Endothelial cell of umbilical vein (primary cell): ENCODE data around the gene CDKN3. TPM values are rescaled to one million over a fixed set of nuclear protein-coding genes. Genes with fewer than 3 reads are reported as not detected.

Source experiments
- BruUV-seq: library from RNA; stranded (reverse); fragments of 400-500 nt; replicated peaks from 2 replicates; lab custom pipeline; 2021; lab: Mats Ljungman, UMichigan
- CTCF ChIA-PET: fragments of 300-600, 350-600 bp; sonication (Branson Sonifier 250); formaldehyde crosslinking; loops from one replicate; lab custom pipeline; 2021; ENCODE audit warnings: antibody characterized with exemption, inconsistent platforms; lab: Charles Lee
- POLR2A ChIA-PET: fragments of 300-600, 350-600 bp; sonication (Branson Sonifier 250); formaldehyde crosslinking; loops from one replicate; lab custom pipeline; 2021; ENCODE audit warnings: antibody characterized with exemption, inconsistent platforms; lab: Charles Lee
- DNase-seq: peaks from one replicate; pipeline ENCODE4 v3.0.0-alpha.2; 2011; ENCODE audit warnings: low read depth, low spot score
- FAIRE-seq: peaks from 2 replicates; lab custom pipeline; 2011; peaks lifted over from hg19 to GRCh38; lab: Jason Lieb, UNC
- H2AFZ ChIP-seq: 2 replicates; pipeline ENCODE4 v1.6.0; 2012; ENCODE audit warnings: low read depth, low read length, control low read depth, inconsistent platforms
- H3K27ac ChIP-seq: 2 replicates; pipeline ENCODE4 v1.5.1; 2011; ENCODE audit warnings: low read depth, mild to moderate bottlenecking, control low read depth, low read length, moderate library complexity; ENCODE audit not compliant: insufficient read depth
- H3K27me3 ChIP-seq, 2 experiments: 2 replicates each; pipeline versions ENCODE4 v1.6.0 to v1.6.1; 2011; ENCODE audit warnings: low read length in 2 of 2, mixed read lengths in 1 of 2; ENCODE audit not compliant: control insufficient read depth in 2 of 2, insufficient read depth in 2 of 2
- H3K36me3 ChIP-seq, 2 experiments: 2 replicates in 1 of 2; 3 replicates in 1 of 2; pipeline ENCODE4 v1.5.1; 2011; ENCODE audit warnings: low read length in 2 of 2, mild to moderate bottlenecking in 1 of 2, moderate library complexity in 1 of 2; ENCODE audit not compliant: control insufficient read depth in 2 of 2, insufficient read depth in 2 of 2; ENCODE audit errors: extremely low read depth in 1 of 2
- H3K4me1 ChIP-seq: 3 replicates; pipeline ENCODE4 v1.5.1; 2011; ENCODE audit warnings: mild to moderate bottlenecking, low read length; ENCODE audit not compliant: control insufficient read depth, insufficient read depth; ENCODE audit errors: extremely low read depth
- H3K4me2 ChIP-seq: 2 replicates; pipeline ENCODE4 v1.6.1; 2011; ENCODE audit warnings: low read length, control low read depth, mixed read lengths; ENCODE audit not compliant: insufficient read depth
- H3K4me3 ChIP-seq, 3 experiments: fragments of 200-600 bp in 1 of 3; sonication (generic), shearing (Covaris generic) in 1 of 3; replicated peaks in 1 of 3; 2 replicates each; pipeline ENCODE4 v1.5.1; 2011 to 2016; ENCODE audit warnings: control low read depth in 3 of 3, low read length in 3 of 3, mild to moderate bottlenecking in 2 of 3, inconsistent platforms in 1 of 3, low read depth in 1 of 3, moderate library complexity in 1 of 3; ENCODE audit not compliant: insufficient read depth in 1 of 3
- H3K79me2 ChIP-seq: 2 replicates; pipeline ENCODE4 v1.6.0; 2012; ENCODE audit warnings: low read length, inconsistent platforms; ENCODE audit not compliant: control insufficient read depth, insufficient read depth
- H3K9ac ChIP-seq: replicated peaks from 2 replicates; pipeline ENCODE3; 2011; ENCODE audit warnings: low read length, control low read depth; ENCODE audit not compliant: insufficient read depth; ENCODE audit errors: extremely low read depth
- H3K9me1 ChIP-seq: replicated peaks from 3 replicates; pipeline ENCODE4 v1.6.0; 2011; ENCODE audit warnings: mild to moderate bottlenecking, low read length; ENCODE audit not compliant: control insufficient read depth, insufficient read depth; ENCODE audit errors: extremely low read depth
- H3K9me3 ChIP-seq: replicated peaks from 2 replicates; pipeline ENCODE4 v1.5.1; 2012; ENCODE audit warnings: low read length, inconsistent platforms; ENCODE audit not compliant: control insufficient read depth, insufficient read depth
- H4K20me1 ChIP-seq: replicated peaks from 2 replicates; pipeline ENCODE3; 2011; ENCODE audit warnings: mild to moderate bottlenecking, low read length; ENCODE audit not compliant: control insufficient read depth, insufficient read depth; ENCODE audit errors: extremely low read depth
- EZH2 ChIP-seq: IDR thresholded peaks from 2 replicates; pipeline ENCODE4 v1.6.1; 2012; ENCODE audit warnings: borderline replicate concordance, low read depth, mild to moderate bottlenecking, moderate library complexity, low read length, inconsistent platforms; ENCODE audit not compliant: severe bottlenecking
- FOS ChIP-seq: IDR thresholded peaks from 2 replicates; pipeline ENCODE4 v1.6.1; 2011; ENCODE audit warnings: mild to moderate bottlenecking, low read length, moderate library complexity, borderline replicate concordance; ENCODE audit not compliant: insufficient read depth
- GATA2 ChIP-seq: IDR thresholded peaks from 2 replicates; pipeline ENCODE4 v1.7.0; 2011; ENCODE audit warnings: low read depth, mild to moderate bottlenecking, moderate library complexity, mixed read lengths, low read length; ENCODE audit not compliant: insufficient read length, insufficient read depth
- JUN ChIP-seq: IDR thresholded peaks from 2 replicates; pipeline ENCODE4 v1.6.1; 2011; ENCODE audit warnings: borderline replicate concordance, low read depth; ENCODE audit not compliant: insufficient read length, insufficient read depth
- MYC ChIP-seq: IDR thresholded peaks from one replicate; pipeline ENCODE4 v1.6.1; 2011; ENCODE audit warnings: mild to moderate bottlenecking, low read depth, low read length
- POLR2A ChIP-seq: IDR thresholded peaks from 2 replicates; pipeline ENCODE4 v1.6.1; 2012; ENCODE audit warnings: low read depth, mild to moderate bottlenecking, control low read depth, low read length
- POLR2AphosphoS5 ChIP-seq: IDR thresholded peaks from 2 replicates; pipeline ENCODE4 v1.6.1; 2012; ENCODE audit warnings: low read depth, mild to moderate bottlenecking, control low read depth, low read length, moderate library complexity; ENCODE audit not compliant: insufficient read depth
- dilution Hi-C: fragments of 300-500 bp; cut with MboI; formaldehyde crosslinking; loops from one replicate; pipeline ENCODE4 v1.15.0; 2019; ENCODE audit warnings: low sequenced_read_pairs; ENCODE audit not compliant: extremely low pct_ligation_motif_present
- intact Hi-C: fragments of 100-400 bp; cut with micrococcal nuclease; formaldehyde crosslinking; loops from one replicate; pipeline ENCODE4 v1.10.0; 2022
- polyA plus RNA-seq, 4 experiments: library from polyadenylated mRNA; depleted of rRNA in 3 of 4; stranded (reverse) in 3 of 4; unstranded in 1 of 4; fragments of >200 nt; gene quantifications; 2 replicates each; pipeline versions ENCODE4 v1.2.1 to v1.2.3, GENCODE V29; 2011 to 2012; ENCODE audit warnings: missing spikeins in 1 of 4
- total RNA-seq: library from RNA; stranded (reverse); gene quantifications from 2 replicates; pipeline ENCODE4 v1.2.3, GENCODE V29; 2021
- TF ChIP-seq, protein P1 (sequence below), 2 donors: IDR thresholded peaks; 1 replicate in 1 of 2; 2 replicates in 1 of 2; pipeline ENCODE4 v1.5.1; 2011; ENCODE audit warnings: low read length in 2 of 2, mild to moderate bottlenecking in 2 of 2, moderate library complexity in 2 of 2, control low read depth in 1 of 2, inconsistent platforms in 1 of 2, low read depth in 1 of 2; ENCODE audit not compliant: insufficient read depth in 1 of 2; ENCODE audit errors: extremely low read depth in 1 of 2
- TF ChIP-seq, protein P2 (sequence below): IDR thresholded peaks from 2 replicates; pipeline ENCODE4 v1.6.1; 2011; ENCODE audit not compliant: insufficient read depth, insufficient read length

CDKN3 gene
- total and polyA plus RNA-seq, 2 donors (not counting 3 experiments of a cell fraction or from before 2014, with no cell fraction given), result 36.6 to 52.0 TPM

DNA sequence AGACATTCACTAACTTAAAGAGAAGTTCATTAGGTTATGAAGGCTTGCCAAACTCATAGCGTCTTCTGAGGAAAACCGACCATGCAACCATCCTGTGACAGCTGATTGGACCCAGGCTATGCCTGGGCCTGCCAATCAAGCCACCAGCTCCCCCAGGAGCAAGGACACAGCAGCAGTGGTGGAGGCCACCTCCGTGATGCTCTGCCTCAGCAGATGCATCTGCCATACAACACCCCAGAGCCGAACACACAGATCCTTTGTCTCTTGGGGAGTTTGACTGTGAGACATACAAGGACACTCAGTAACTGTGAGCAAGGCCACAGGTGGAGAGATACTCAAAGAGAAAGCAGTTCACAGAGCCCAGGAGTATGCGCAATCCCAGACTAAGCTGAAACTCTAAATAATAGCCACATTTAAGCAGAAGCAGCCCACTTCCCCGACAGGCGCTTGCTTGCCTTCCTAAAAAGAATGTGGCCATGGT lies 54.4 kb downstream of the CDKN3 start:
- CTCF ChIA-PET, result no interaction called here
- H3K9me3 ChIP-seq, result no peaks in the 10 kb centered on the region
- BruUV-seq, result no TSS peak
- POLR2A ChIA-PET, result no interaction called here
- no peak overlapping the region for H3K9ac ChIP-seq
- no peaks in the 10 kb centered on the region for H4K20me1 ChIP-seq
- FAIRE-seq (no peak), DNase-seq (no peak)
- H3K4me3 ChIP-seq, result no peak overlapping the region
- intact Hi-C loops, result no loop called here
- H3K79me2 ChIP-seq, result no peaks in the 10 kb centered on the region
- no peaks in the 10 kb centered on the region for H3K36me3 ChIP-seq
- H3K27ac ChIP-seq, result no peak overlapping the region
- no peaks in the 10 kb centered on the region for H3K4me1 ChIP-seq
- dilution Hi-C loops, result no loop called here
- no peaks in the 10 kb centered on the region for H3K9me1 ChIP-seq
- H3K27me3 ChIP-seq, result peaks cover 26 to 42% of the 10 kb centered on the region in 2 experiments
- H2AFZ ChIP-seq, result no peak overlapping the region
- TF ChIP-seq MYC (no peak), GATA2 (no peak), POLR2A (no peak), EZH2 (no peak), FOS (no peak), POLR2AphosphoS5 (no peak), JUN (no peak)
- TF ChIP-seq, protein P1, sequence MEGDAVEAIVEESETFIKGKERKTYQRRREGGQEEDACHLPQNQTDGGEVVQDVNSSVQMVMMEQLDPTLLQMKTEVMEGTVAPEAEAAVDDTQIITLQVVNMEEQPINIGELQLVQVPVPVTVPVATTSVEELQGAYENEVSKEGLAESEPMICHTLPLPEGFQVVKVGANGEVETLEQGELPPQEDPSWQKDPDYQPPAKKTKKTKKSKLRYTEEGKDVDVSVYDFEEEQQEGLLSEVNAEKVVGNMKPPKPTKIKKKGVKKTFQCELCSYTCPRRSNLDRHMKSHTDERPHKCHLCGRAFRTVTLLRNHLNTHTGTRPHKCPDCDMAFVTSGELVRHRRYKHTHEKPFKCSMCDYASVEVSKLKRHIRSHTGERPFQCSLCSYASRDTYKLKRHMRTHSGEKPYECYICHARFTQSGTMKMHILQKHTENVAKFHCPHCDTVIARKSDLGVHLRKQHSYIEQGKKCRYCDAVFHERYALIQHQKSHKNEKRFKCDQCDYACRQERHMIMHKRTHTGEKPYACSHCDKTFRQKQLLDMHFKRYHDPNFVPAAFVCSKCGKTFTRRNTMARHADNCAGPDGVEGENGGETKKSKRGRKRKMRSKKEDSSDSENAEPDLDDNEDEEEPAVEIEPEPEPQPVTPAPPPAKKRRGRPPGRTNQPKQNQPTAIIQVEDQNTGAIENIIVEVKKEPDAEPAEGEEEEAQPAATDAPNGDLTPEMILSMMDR (IDR thresholded peaks at IDR 0.05; ENCODE audit: extremely low read depth in 1 of 2, insufficient read depth in 1 of 2, low read depth in 1 of 2, low read length in 2 of 2), result no peak
- TF ChIP-seq, protein P2, sequence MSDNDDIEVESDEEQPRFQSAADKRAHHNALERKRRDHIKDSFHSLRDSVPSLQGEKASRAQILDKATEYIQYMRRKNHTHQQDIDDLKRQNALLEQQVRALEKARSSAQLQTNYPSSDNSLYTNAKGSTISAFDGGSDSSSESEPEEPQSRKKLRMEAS, result no peak
- H3K4me2 ChIP-seq, result no peak overlapping the region
